HG03520 (cell line): Measurements from ENCODE around the gene CDC37L1.
"Not testable (repeated sequence)": the region's sequence is repeated elsewhere in the genome, so short reads cannot be mapped to it uniquely, and the experiment has no call there.

Experiments used
- ATAC-seq: cut with Tn5 transposase; IDR thresholded peaks from one replicate; pipeline ENCODE4 v1.9.1; 2021; ENCODE audit warnings: mild to moderate bottlenecking, moderate library complexity; ENCODE audit not compliant: unreplicated experiment

CDC37L1 gene

GRCh38 chr9:4746278-4747030 lies 67.1 kb downstream of the CDC37L1 start:
- no peak for ATAC-seq

- ATAC-seq: no peak
Observed at GRCh38 chr9:4748612-4749011, 69.2 kb downstream of the CDC37L1 start.

GRCh38 chr9:4750023-4750673 lies 70.8 kb downstream of the CDC37L1 start:
- ATAC-seq: no peak

DNA sequence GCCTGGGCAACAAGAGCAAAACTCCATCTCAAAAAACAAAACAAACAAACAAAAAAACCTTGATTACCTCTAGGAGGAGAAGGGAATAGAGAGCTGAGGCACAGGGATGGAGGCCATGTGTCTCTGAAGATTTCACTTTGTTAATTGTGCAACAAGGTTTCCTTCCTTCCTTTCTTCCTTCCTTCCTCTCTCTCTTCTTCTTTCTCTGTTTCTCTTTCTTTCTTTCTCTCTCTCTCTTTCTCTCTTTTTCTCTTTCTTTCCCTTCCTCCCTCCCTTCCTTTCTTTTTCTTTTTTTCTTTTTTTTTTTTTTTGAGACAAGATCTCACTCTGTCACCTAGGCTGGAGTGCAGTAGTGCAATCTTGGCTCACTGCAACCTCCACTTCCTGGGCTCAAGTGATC lies 75.2 kb downstream of the CDC37L1 start:
- ATAC-seq: not testable (repeated sequence)

DNA sequence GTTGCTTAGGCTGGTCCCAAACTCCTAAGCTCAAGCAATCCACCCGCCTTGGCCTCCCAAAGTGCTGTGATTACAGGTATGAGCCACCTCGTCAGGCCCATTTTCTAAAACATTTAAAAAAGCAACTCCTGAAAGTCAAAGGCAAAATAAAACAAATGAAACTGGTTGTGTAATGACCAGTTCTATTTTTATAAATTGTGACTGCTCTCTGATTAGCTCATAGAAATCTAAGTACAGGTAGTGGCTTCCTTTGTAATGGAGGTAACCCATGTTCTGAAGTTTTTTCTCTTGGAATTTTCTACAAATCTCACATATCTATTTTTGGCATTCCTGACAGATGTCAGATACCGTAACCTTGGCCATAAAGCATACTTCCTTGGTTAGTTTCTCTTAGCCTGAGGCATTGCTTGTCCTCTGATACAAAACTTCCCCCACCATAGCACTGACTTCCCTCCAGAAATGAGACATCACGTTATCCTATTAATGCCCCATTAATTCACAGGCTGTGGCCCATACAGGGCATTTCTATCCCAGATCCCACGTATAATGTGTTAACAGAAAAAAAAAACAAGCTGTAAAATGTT lies 75.7 kb downstream of the CDC37L1 start:
- no peak for ATAC-seq

DNA sequence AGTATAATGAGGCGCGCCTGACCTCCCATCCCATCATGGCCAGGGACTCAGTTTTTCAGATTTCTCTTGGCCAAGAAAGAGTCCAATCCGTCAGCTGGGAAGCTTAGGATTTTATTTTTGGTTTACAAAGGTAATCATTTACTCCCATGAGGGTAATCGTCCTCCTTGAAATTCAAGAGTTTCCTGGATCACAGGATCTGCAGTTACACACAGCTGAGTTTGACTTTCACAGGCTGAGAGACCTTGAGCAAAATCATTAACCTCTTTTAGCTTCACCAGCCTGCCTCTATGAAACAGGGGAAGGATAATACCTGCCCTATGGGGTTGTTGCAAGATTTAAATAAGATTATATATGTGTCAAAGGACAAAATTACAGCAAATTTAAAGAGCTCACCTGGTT lies 77.1 kb downstream of the CDC37L1 start:
- no peak for ATAC-seq
